Measurements from ENCODE around the gene TAT.
"Not testable (repeated sequence)": the region's sequence is repeated elsewhere in the genome, so short reads cannot be mapped to it uniquely, and the experiment has no call there.

TAT gene

GRCh38 chr16:71576971-71577370 lies at the start of gene TAT:
Gene TAT (minus strand): TSS chr16:71577092. CDS start chr16:71576415, 677 bp downstream.
- no peak for DNase-seq

GRCh38 chr16:71626018-71626857 lies 49.3 kb upstream of the TAT start, which contains the start of gene MARVELD3:
Gene MARVELD3 (plus strand): TSS chr16:71626184. CDS start chr16:71626230, 46 bp downstream.
- DNase-seq, result peak; percentile 35

- no peak for DNase-seq
Measured at GRCh38 chr16:71625113-71625850, 48.4 kb upstream of the TAT start.

GRCh38 chr16:71623597-71623996 lies 46.7 kb upstream of the TAT start:
- DNase-seq, result no peak

GRCh38 chr16:71622088-71622487 lies 45.2 kb upstream of the TAT start:
- DNase-seq, result no peak

GRCh38 chr16:71618429-71618828 lies 41.5 kb upstream of the TAT start:
- DNase-seq, result no peak

GRCh38 chr16:71614956-71615355 lies 38.1 kb upstream of the TAT start:
- DNase-seq, result not testable (repeated sequence)

- DNase-seq, result peak; percentile 79
Measured at GRCh38 chr16:71610936-71611871, 34.3 kb upstream of the TAT start.

- DNase-seq, result no peak
Measured at GRCh38 chr16:71610447-71610846, 33.6 kb upstream of the TAT start.

- DNase-seq, result no peak
Measured at GRCh38 chr16:71609066-71609465, 32.2 kb upstream of the TAT start.

GRCh38 chr16:71600822-71601221 lies 23.9 kb upstream of the TAT start:
- DNase-seq, result no peak

- DNase-seq, result not testable (repeated sequence)
Measured at GRCh38 chr16:71598426-71598825, 21.5 kb upstream of the TAT start.

- DNase-seq, result not testable (repeated sequence)
Measured at GRCh38 chr16:71595340-71595826, 18.5 kb upstream of the TAT start.

- no peak for DNase-seq
Measured at GRCh38 chr16:71594000-71594646, 17.2 kb upstream of the TAT start.

GRCh38 chr16:71593048-71593999 lies 16.4 kb upstream of the TAT start:
- DNase-seq, result no peak

GRCh38 chr16:71591917-71592316 lies 15.0 kb upstream of the TAT start:
- DNase-seq, result no peak

GRCh38 chr16:71590584-71590983 lies 13.7 kb upstream of the TAT start:
- no peak for DNase-seq

- DNase-seq, result not testable (repeated sequence)
Measured at GRCh38 chr16:71590071-71590470, 13.2 kb upstream of the TAT start.

GRCh38 chr16:71589334-71589733 lies 12.4 kb upstream of the TAT start:
- DNase-seq, result not testable (repeated sequence)

GRCh38 chr16:71585318-71585703 lies 8.4 kb upstream of the TAT start:
- no peak for DNase-seq
